ENCODE data around the gene TMEM178A.

The TMEM178A gene

DNA sequence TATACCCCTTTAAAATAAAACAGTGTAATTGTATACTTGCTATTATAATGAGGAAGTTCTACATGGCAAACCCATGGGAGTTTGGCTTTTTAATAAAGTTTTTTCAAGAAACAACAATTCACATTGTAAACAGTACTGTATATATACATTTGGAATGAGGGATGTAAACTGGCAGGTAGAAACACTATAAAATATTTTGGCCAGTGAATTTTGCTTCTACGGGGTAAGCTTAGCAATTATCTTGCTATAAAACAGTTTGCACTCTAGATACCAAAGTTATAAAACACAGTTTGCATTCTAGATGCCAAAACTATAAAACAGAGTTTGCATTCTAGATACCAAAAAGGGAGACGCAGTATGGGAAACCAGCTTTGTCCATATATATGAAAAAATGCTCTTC lies 96.7 kb downstream of the TMEM178A start:
- no peak for DNase-seq
